ENCODE data around the gene L3MBTL4.

DNA sequence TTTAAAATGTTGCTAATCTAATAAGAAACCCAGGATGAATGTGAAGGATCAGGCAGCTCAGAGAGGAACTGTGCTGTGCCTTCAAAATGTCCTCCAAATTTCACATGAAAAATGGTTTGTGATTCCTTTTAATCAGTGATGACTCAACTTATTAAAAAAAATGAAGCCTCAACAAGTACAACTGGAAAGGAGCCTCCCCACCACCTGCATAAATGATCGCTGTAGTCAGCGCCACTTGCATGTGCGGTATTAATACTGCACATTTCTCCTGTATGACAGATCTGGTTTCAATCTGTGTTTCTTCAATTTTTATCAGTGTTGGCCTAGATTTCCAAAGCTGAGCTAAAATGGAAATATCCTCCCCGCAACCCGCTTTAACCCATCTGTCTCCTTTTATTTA is 404.4 kb downstream of the L3MBTL4 start:
- TF ChIP-seq CTCF (IDR thresholded peaks at IDR 0.05; ENCODE audit: low read depth, low read length, missing input control) (no peak), GABPA (IDR thresholded peaks at IDR 0.05 in 1 of 2, conservative IDR thresholded peaks at IDR 0.05 in 1 of 2) (no peak), NR2F2 (IDR thresholded peaks at IDR 0.05) (no peak), JUND (IDR thresholded peaks at IDR 0.05) (no peak), YY1 (IDR thresholded peaks at IDR 0.05) (no peak), ATF3 (IDR thresholded peaks at IDR 0.05) (no peak), SP1 (IDR thresholded peaks at IDR 0.05) (no peak), RAD21 (IDR thresholded peaks at IDR 0.05) (no peak), HNF4G (IDR thresholded peaks at IDR 0.05) (no peak), TAF1 (conservative IDR thresholded peaks at IDR 0.05) (no peak), EGR1 (IDR thresholded peaks at IDR 0.05; ENCODE audit: low read depth in 2 of 2) (no peak)
- TF ChIP-seq, protein P1, sequence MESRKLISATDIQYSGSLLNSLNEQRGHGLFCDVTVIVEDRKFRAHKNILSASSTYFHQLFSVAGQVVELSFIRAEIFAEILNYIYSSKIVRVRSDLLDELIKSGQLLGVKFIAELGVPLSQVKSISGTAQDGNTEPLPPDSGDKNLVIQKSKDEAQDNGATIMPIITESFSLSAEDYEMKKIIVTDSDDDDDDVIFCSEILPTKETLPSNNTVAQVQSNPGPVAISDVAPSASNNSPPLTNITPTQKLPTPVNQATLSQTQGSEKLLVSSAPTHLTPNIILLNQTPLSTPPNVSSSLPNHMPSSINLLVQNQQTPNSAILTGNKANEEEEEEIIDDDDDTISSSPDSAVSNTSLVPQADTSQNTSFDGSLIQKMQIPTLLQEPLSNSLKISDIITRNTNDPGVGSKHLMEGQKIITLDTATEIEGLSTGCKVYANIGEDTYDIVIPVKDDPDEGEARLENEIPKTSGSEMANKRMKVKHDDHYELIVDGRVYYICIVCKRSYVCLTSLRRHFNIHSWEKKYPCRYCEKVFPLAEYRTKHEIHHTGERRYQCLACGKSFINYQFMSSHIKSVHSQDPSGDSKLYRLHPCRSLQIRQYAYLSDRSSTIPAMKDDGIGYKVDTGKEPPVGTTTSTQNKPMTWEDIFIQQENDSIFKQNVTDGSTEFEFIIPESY (IDR thresholded peaks at IDR 0.05) = no peak
- TF ChIP-seq, protein P2, sequence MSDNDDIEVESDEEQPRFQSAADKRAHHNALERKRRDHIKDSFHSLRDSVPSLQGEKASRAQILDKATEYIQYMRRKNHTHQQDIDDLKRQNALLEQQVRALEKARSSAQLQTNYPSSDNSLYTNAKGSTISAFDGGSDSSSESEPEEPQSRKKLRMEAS (IDR thresholded peaks at IDR 0.05) = no peak

All from liver (tissue), 3 donors.